SK-N-SH (cell line): ENCODE results near the gene BBX. TPM values are rescaled to one million over a fixed set of nuclear protein-coding genes. Genes with fewer than 3 reads are reported as not detected.

ENCODE experiments used
- CTCF ChIA-PET: fragments of 300-600, 350-600 bp; formaldehyde crosslinking; extraction: SDS; loops from one replicate; lab custom pipeline; 2021; lab: Yijun Ruan, JAX
- POLR2A ChIA-PET: fragments of 350-600 bp; sonication (Branson Sonifier 250); formaldehyde crosslinking; extraction: SDS; loops from one replicate; lab custom pipeline; 2020; ENCODE audit warnings: antibody characterized with exemption, inconsistent platforms; lab: Yijun Ruan, JAX
- DNase-seq: peaks from one replicate; pipeline ENCODE4 v3.0.0; 2012
- H2AFZ ChIP-seq: fragments of 200-600 bp; sonication (generic); 2 replicates; pipeline ENCODE4 v1.8.1; 2016; ENCODE audit warnings: antibody characterized with exemption, mild to moderate bottlenecking, low read depth
- H3F3A ChIP-seq: fragments of 200-600 bp; sonication (generic); replicated peaks from 2 replicates; pipeline ENCODE3; 2016; ENCODE audit warnings: antibody characterized with exemption, mild to moderate bottlenecking; ENCODE audit not compliant: insufficient read depth
- H3K27ac ChIP-seq, 2 experiments: fragments of 200-500 bp in 1 of 2; fragments of 200-600 bp in 1 of 2; sonication (Bioruptor generic) in 1 of 2; sonication (generic), shearing (Covaris generic) in 1 of 2; 2 replicates each; pipeline versions ENCODE4 v1.5.1 to v1.6.1; 2014 to 2016; ENCODE audit warnings: low read depth in 2 of 2, inconsistent platforms in 1 of 2, low read length in 1 of 2, mild to moderate bottlenecking in 1 of 2, mixed read lengths in 1 of 2
- H3K27me3 ChIP-seq: fragments of 200-600 bp; sonication (generic), shearing (Covaris generic); 2 replicates; pipeline ENCODE4 v1.6.1; 2016; ENCODE audit warnings: mixed run types; ENCODE audit not compliant: insufficient read depth
- H3K36me3 ChIP-seq, 2 experiments: fragments of 200-500 bp in 1 of 2; fragments of 200-600 bp in 1 of 2; sonication (Bioruptor generic) in 1 of 2; sonication (generic) in 1 of 2; replicated peaks in 1 of 2; 2 replicates each; pipeline versions ENCODE3 to v1.5.1; 2014 to 2016; ENCODE audit warnings: low read length in 1 of 2, mild to moderate bottlenecking in 1 of 2; ENCODE audit not compliant: insufficient read depth in 2 of 2, control insufficient read depth in 1 of 2
- H3K4me1 ChIP-seq, 2 experiments: fragments of 200-500 bp in 1 of 2; fragments of 200-600 bp in 1 of 2; sonication (Bioruptor generic) in 1 of 2; sonication (generic), shearing (Covaris generic) in 1 of 2; 2 replicates each; pipeline versions ENCODE4 v1.5.1 to v1.6.1; 2014 to 2016; ENCODE audit warnings: low read depth in 1 of 2, low read length in 1 of 2, mixed run types in 1 of 2; ENCODE audit not compliant: insufficient read depth in 2 of 2, control insufficient read depth in 1 of 2
- H3K4me2 ChIP-seq: fragments of 200-600 bp; sonication (generic), shearing (Covaris generic); 2 replicates; pipeline ENCODE4 v1.6.1; 2017; ENCODE audit warnings: mixed run types
- H3K4me3 ChIP-seq, 2 experiments: fragments of 200-500 bp in 1 of 2; fragments of 200-600 bp in 1 of 2; sonication (Bioruptor generic) in 1 of 2; sonication (generic), shearing (Covaris generic) in 1 of 2; 2 replicates each; pipeline versions ENCODE4 v1.5.1 to v1.8.1; 2014 to 2016; ENCODE audit warnings: low read depth in 2 of 2, inconsistent platforms in 1 of 2, low read length in 1 of 2, mild to moderate bottlenecking in 1 of 2, mixed read lengths in 1 of 2, moderate library complexity in 1 of 2
- H3K79me2 ChIP-seq: fragments of 200-600 bp; sonication (generic); 2 replicates; pipeline ENCODE4 v1.8.1; 2017; ENCODE audit warnings: mild to moderate bottlenecking; ENCODE audit not compliant: insufficient read depth
- H3K9ac ChIP-seq: fragments of 200-600 bp; sonication (generic); 2 replicates; pipeline ENCODE4 v1.6.1; 2017; ENCODE audit warnings: mixed run types
- H3K9me2 ChIP-seq: fragments of 200-600 bp; sonication (generic); 2 replicates; pipeline ENCODE4 v1.6.1; 2017; ENCODE audit warnings: mixed run types
- H3K9me3 ChIP-seq: fragments of 200-600 bp; sonication (generic); 2 replicates; pipeline ENCODE4 v1.6.1; 2017; ENCODE audit warnings: mixed run types, mild to moderate bottlenecking, moderate library complexity
- H4K20me1 ChIP-seq: fragments of 200-600 bp; sonication (generic); 2 replicates; pipeline ENCODE4 v1.6.1; 2017; ENCODE audit warnings: mild to moderate bottlenecking, mixed run types; ENCODE audit not compliant: insufficient read depth
- CHD2 ChIP-seq: fragments of 150-350 bp; IDR thresholded peaks from 2 replicates; pipeline ENCODE4 v1.6.1; 2018; ENCODE audit warnings: low read length; ENCODE audit not compliant: partially characterized antibody
- ELF1 ChIP-seq: IDR thresholded peaks from 2 replicates; pipeline ENCODE4 v1.4.0; 2012
- EZH2phosphoT487 ChIP-seq: fragments of 200-600 bp; sonication (generic); IDR thresholded peaks from 2 replicates; pipeline ENCODE4 v1.6.1; 2017; ENCODE audit warnings: low read depth, mixed run types, mild to moderate bottlenecking, antibody characterized with exemption, moderate library complexity, borderline replicate concordance
- GABPA ChIP-seq: IDR thresholded peaks from 2 replicates; pipeline ENCODE4 v1.4.0; 2012; ENCODE audit warnings: low read depth, mild to moderate bottlenecking
- JUND ChIP-seq: IDR thresholded peaks from 2 replicates; pipeline ENCODE4 v1.4.0; 2012
- MXI1 ChIP-seq: IDR thresholded peaks from 2 replicates; pipeline ENCODE4 v1.6.1; 2012; ENCODE audit warnings: mild to moderate bottlenecking, low read depth, low read length, improper control_type of control experiment
- PBX3 ChIP-seq: IDR thresholded peaks from 2 replicates; pipeline ENCODE4; 2012
- POLR2AphosphoS5 ChIP-seq: IDR thresholded peaks from 2 replicates; pipeline ENCODE4 v1.6.1; 2012; ENCODE audit warnings: low read depth, low read length
- RFX5 ChIP-seq: IDR thresholded peaks from 2 replicates; pipeline ENCODE4 v1.6.1; 2012; ENCODE audit warnings: mild to moderate bottlenecking, improper control_type of control experiment, low read length
- SIN3A ChIP-seq: IDR thresholded peaks from 2 replicates; pipeline ENCODE4 v1.6.1; 2012; ENCODE audit warnings: low read depth, mild to moderate bottlenecking, low read length, moderate library complexity, borderline replicate concordance
- SMC3 ChIP-seq: IDR thresholded peaks from 2 replicates; pipeline ENCODE4 v1.6.1; 2012; ENCODE audit warnings: low read depth, low read length, improper control_type of control experiment
- TAF1 ChIP-seq: IDR thresholded peaks from 2 replicates; pipeline ENCODE4 v1.6.1; 2012; ENCODE audit warnings: low read depth, mild to moderate bottlenecking, low read length, moderate library complexity, borderline replicate concordance
- TCF12 ChIP-seq: IDR thresholded peaks from 2 replicates; pipeline ENCODE4 v1.4.0; 2012
- USF2 ChIP-seq: fragments of 150-350 bp; IDR thresholded peaks from 2 replicates; pipeline ENCODE4 v1.6.1; 2017; ENCODE audit warnings: antibody characterized with exemption, low read length, low read depth, borderline replicate concordance
- YY1 ChIP-seq: IDR thresholded peaks from 2 replicates; pipeline ENCODE4 v1.4.0; 2012; ENCODE audit warnings: low read depth, mild to moderate bottlenecking
- WGBS: methylation state at CpG from one replicate; pipeline ENCODE4 v1.1.6; 2017; ENCODE audit warnings: low lambda C conversion rate; 5-methylcytosine and 5-hydroxymethylcytosine counted together
- polyA plus RNA-seq, 3 experiments: library from polyadenylated mRNA; depleted of rRNA; stranded (reverse); fragments of >200 nt; gene quantifications; 2 replicates each; pipeline ENCODE4 v1.2.3, GENCODE V29; 2012
- TF ChIP-seq, protein P1 (sequence below): fragments of 150-350 bp; IDR thresholded peaks from 2 replicates; pipeline ENCODE4 v1.6.1; 2016; ENCODE audit warnings: mild to moderate bottlenecking, low read depth, low read length
- TF ChIP-seq, protein P2 (sequence below): fragments of 200-600 bp; sonication (generic); IDR thresholded peaks from 2 replicates; pipeline ENCODE4 v1.6.1; 2017; ENCODE audit warnings: antibody characterized with exemption, mild to moderate bottlenecking, moderate library complexity

Gene BBX
- polyA plus RNA-seq, 1 of the 3 experiments (the other 2 are of a cell fraction): 14.2 TPM

- Histone ChIP-seq H2AFZ (no peak overlapping the region), H3K9me2 (no peaks in the 10 kb centered on the region; the same call in 1 of the 2 replicates), H3K27ac (no peak overlapping the region), H3K79me2 (no peaks in the 10 kb centered on the region), H3F3A (peaks cover 5% of the 10 kb centered on the region), H3K9ac (no peak overlapping the region), H3K9me3 (no peaks in the 10 kb centered on the region), H3K27me3 (no peaks in the 10 kb centered on the region), H3K4me2 (no peak overlapping the region), H3K36me3 (no peaks in the 10 kb centered on the region), H4K20me1 (no peaks in the 10 kb centered on the region), H3K4me1 (no peaks in the 10 kb centered on the region; a peak in 1 of 4 replicates), H3K4me3 (no peak overlapping the region)
- no peak for TF ChIP-seq RFX5
- no peak for TF ChIP-seq EZH2phosphoT487
- TF ChIP-seq SMC3: no peak
- TF ChIP-seq ELF1: no peak
- no peak for TF ChIP-seq USF2
- TF ChIP-seq, protein P1, sequence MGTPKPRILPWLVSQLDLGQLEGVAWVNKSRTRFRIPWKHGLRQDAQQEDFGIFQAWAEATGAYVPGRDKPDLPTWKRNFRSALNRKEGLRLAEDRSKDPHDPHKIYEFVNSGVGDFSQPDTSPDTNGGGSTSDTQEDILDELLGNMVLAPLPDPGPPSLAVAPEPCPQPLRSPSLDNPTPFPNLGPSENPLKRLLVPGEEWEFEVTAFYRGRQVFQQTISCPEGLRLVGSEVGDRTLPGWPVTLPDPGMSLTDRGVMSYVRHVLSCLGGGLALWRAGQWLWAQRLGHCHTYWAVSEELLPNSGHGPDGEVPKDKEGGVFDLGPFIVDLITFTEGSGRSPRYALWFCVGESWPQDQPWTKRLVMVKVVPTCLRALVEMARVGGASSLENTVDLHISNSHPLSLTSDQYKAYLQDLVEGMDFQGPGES: no peak
- TF ChIP-seq POLR2AphosphoS5: no peak
- TF ChIP-seq TCF12: no peak
- no peak for TF ChIP-seq TAF1
- TF ChIP-seq, protein P2, sequence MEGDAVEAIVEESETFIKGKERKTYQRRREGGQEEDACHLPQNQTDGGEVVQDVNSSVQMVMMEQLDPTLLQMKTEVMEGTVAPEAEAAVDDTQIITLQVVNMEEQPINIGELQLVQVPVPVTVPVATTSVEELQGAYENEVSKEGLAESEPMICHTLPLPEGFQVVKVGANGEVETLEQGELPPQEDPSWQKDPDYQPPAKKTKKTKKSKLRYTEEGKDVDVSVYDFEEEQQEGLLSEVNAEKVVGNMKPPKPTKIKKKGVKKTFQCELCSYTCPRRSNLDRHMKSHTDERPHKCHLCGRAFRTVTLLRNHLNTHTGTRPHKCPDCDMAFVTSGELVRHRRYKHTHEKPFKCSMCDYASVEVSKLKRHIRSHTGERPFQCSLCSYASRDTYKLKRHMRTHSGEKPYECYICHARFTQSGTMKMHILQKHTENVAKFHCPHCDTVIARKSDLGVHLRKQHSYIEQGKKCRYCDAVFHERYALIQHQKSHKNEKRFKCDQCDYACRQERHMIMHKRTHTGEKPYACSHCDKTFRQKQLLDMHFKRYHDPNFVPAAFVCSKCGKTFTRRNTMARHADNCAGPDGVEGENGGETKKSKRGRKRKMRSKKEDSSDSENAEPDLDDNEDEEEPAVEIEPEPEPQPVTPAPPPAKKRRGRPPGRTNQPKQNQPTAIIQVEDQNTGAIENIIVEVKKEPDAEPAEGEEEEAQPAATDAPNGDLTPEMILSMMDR: no peak
- TF ChIP-seq MXI1: no peak
- TF ChIP-seq GABPA: no peak
- no peak for TF ChIP-seq CHD2
- no peak for TF ChIP-seq PBX3
- TF ChIP-seq YY1: no peak
- no peak for TF ChIP-seq JUND
- no peak for TF ChIP-seq SIN3A
- 90% methylated on average over 2 of the region's 2 CpGs for WGBS
- DNase-seq: no peak
- POLR2A ChIA-PET: no interaction called here
- CTCF ChIA-PET: interaction anchor here (0.6 to 1.2 kb wide), 2 partner anchors 11 to 285 kb away, joined by 3 read pairs; no protein-coding TSS in a partner anchor
Observed at GRCh38 chr3:107858876-107859275, 336.1 kb downstream of the BBX start.

Other genes with a start within 250 kb of the BBX start
- gene CCDC54, start 145.5 kb upstream of the BBX start, polyA plus RNA-seq (2012; rRNA removed): not detected in 2 replicates